Measurements from ENCODE around the gene TBL2.
A peak's percentile ranks its signal among the peaks of the same experiment; 100 is the strongest.
"Not testable (repeated sequence)": the region's sequence is repeated elsewhere in the genome, so short reads cannot be mapped to it uniquely, and the experiment has no call there.

Gene TBL2

DNA sequence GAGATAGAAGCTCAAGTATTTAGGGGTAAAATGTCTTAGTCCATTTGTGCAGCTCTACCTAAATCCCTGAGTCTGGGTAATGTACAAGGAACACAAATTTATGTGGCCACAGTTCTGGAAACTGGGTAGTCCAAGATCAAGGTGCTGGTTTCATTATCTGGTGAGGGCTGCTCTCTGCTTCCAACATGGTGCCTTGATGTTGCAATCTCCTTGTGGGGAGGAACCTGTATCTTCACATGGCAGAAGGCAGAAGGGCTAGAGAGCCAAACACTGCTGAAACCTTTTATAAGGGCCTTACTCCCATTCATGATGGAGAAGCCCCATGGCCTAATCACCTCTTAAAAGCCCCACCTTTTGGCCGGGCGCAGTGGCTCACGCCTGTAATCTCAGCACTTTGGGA is 47.6 kb downstream of the TBL2 start:
- no peak for DNase-seq (ENCODE audit: low spot score)

DNA sequence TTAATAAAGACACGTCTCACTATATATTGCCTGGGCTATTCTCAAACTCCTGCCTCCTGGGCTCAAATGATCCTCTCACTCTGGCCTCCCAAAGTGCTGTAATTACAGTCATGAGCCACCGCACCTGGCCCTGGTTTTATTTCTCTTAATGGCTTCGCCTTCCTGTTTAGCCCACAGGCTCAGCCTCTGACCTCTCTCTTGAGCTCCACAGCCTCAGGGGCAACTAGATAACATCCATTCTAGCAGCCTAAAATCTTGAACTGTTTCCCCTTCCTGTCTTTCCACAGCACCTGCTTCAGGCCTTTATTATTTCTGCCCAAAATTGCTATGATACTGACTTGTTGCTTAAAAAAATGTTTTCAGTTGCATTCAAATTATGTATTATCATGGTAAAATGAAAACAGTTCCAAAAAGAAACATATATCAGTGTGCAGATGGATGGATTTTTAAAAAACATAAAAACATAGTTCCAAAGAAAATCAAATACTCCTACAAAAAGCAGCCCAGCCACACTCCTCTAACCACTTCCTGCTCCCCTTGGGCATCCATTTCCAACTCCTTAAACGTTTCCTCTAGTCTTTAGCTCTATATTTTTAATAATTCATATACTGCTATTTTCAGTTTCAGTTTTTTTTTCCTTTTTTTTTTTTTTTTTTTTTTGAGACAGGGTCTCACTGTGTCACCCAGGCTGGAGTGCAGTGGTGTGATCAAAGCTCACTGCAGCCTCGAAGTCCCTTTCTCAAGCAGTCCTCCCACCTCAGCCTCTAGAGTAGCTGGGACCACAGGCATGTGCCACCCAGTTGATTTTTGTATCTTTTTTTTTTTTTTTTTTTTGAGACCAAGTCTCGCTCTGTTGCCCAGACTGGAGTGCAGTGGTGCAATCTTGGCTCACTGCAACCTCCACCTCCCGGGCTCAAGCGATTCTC is 51.2 kb downstream of the TBL2 start:
- DNase-seq (ENCODE audit: low spot score) = no peak

DNA sequence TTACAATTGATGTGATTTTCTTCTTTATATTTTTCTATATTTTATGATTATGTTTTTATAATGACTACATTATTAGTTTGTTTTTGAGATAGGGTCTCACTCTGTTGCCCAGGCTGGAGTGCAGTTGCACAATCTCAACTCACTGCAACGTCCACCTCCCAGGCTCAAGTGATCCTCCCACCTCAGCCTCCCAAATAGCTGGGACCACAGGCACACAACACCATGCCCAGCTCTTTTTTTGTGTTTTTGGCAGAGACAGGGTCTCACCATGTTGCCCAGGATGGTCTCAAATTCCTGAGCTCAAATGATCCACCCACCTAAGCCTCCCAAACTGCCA is 52.3 kb downstream of the TBL2 start:
- DNase-seq (ENCODE audit: low spot score) = not testable (repeated sequence)

DNA sequence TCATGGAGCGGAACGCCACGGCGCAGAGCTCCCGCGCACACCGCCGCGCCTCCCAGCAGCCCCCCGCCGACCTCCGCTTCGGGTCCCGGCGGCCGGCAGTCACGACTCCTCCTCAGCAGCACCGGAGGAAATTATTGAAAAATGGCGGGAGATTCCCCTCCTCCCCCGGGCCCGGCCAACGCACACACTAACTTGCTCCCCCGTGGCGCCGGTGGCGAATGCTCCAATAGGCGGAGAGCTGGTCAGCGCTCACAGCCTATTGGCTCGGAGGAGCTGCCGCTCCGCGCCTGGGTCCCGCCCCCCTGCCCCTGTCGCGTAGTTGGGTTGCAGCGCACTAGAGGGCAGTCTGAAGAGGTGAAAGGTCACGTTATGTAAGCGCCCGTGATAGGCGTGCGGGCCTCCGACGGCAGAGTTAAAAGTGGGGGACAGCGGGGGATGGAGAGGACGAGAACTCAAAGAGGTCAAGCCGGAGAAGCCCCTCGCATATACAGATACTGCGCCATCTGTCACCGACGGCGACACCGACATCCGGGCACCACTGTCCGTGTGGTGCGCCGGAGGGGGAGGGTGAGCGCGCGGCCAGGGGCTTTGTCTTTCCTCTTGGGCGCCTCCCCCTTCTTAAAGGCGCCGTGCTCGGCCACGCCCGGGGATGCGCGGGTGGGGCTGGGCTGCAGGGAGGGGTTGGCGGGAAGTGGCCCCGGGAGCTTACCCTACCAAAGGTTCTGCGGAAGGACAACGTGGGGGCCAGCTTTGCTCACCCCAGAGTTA is 56.1 kb downstream of the TBL2 start, which contains the start of gene BAZ1B:
Gene BAZ1B, minus strand, starts transcription at position 189 of the 768 bp plus-strand sequence. CDS start 360 bp downstream, outside the sequence.
- DNase-seq (ENCODE audit: low spot score) = peak; percentile 90

DNA sequence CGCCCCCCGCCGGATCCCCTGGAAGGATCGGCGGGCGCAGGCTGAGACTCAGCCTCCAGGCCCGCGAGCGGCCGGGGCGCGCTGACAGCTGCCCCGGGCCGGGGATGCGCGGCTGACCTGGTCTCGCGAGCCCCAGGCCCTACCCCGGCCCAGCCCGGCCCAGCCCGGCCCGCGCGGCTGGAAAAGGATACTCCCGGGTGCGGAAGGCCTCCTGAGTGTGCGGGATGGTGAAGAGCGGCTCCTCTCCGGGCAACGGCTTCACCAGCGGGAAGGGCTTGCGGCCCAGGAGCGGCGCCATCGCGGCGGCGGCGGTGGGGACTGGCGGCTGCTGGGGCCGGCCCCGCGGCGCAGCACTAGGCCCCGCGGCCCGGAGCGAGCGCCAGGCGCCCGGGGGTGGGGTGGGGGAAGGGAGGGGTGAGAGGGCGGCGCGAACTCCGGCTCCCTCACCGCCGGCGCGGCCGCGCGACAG is 56.7 kb downstream of the TBL2 start:
- DNase-seq (ENCODE audit: low spot score) = no peak

DNA sequence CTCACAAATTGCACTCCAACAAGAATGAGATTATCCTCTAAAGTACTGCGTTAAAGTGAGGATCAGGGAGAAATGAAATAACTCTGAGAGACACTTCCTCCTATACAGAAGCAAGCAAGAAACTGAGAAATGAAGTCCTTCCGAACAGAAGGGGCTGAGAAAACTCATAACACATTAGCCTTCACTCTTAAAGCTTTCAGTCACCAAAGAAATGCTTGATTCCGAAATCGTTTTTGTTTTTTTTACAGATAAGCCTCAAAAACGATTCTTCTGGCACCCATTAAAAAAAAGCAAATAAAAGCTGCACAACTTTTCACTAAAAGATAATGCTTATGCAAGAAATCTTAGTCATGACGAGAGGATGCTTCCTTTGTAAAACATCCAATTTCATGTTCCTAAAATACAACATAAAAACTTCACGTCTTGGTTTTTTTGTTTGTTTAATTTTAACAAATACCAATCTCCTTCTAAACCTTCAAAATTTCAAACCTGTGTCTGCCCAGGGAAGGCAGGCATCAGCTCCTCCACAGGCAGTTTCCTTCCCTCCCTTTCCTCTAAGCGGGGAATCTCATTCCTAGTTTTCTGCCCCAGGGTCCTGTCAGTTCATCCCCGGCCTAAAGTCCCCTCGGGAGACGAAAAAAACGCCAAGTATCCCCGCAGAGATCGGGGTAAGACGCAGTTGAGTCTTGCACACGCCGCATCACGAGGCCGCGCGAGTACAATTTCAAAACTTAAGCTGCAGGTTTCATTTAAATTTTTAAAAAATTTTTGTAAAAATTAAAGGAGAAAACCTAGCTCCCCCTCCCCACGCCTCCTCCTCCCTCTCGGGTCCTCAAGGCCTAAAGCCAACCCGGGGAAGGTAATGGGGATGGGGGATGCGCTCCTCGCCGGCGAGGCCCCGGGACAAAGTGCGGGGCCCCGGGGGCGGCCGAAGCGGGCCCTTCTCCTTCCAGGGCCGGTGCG is 57.4 kb downstream of the TBL2 start:
- no peak for DNase-seq (ENCODE audit: low spot score)

DNA sequence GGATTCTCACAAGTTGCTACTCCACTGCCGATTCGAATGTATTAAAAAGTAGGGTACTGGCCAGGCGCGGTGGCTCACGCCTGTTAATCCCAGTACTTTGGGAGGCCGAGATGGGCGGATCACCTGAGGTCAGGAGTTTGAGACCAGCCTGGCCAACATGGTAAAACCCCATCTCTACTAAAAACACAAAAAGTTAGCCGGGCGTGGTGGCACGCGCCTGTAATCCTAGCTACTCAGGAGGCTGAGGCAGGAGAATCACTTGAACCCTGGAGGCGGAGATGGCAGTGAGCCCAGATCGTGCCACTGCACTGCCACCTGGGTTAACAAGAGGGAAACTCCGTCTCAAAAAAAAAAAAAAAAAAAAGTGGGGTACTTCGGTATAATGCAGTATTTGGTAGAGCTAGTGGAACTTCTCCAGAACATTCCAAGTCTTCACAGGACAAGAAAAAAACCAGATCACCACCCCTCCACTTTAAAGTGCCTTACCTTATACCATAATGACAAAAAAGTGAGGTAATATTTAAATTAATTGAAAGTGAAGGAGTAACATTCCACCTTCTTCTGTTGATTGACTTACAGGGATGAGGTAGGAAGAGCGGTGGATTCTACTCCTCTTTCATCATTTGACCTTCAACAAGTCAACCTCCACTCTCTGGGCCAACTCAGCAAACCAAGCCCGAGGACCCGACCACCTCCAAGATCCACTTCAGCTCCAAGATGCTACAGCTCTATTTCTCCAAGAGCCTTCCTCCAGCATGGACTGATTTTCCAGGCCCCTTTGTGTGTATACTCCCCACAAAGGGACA is 58.3 kb downstream of the TBL2 start:
- DNase-seq (ENCODE audit: low spot score) = peak; percentile 15

DNA sequence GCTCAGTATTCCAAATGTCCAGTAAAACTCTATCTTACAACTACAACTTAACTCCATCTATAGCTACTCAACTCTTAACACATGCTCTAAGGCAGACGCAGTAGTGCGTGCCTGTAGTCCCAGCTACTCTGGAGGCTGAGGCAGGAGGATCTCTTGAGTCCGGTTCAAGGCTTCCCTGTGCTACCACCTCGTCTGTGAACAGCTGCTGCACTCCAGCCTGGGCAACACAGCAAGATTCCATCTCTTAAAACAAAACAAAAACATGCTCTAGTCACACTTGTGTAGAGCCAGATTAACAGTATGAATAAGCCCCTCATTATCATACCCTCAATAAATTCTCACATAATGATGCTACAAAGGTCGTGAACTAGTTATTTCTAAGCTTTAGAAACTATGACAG is 59.9 kb downstream of the TBL2 start:
- no peak for DNase-seq (ENCODE audit: low spot score)

All from hematopoietic multipotent progenitor cell treated with erythropoietin and hydrocortisone succinate and interleukin-3 and kit ligand, for 17 days (in vitro differentiated cells).